Ascending aorta (tissue), 2 donors: ENCODE results near the gene GSTO2. TPM values are rescaled to one million over a fixed set of nuclear protein-coding genes. Genes with fewer than 3 reads are reported as not detected.

Experiments used
- DNase-seq, 2 donors: peaks; one replicate each; pipeline ENCODE4 v3.0.0-alpha.2; 2019; ENCODE audit warnings: low spot score in 2 of 2
- H3K27ac ChIP-seq, 2 donors: fragments of 200-600 bp; sonication (generic); one replicate each; pipeline ENCODE4 v1.5.1; 2016 to 2017; ENCODE audit warnings: mild to moderate bottlenecking in 1 of 2
- H3K27me3 ChIP-seq: fragments of 200-600 bp; sonication (generic); one replicate; pipeline ENCODE4 v1.5.1; 2017
- H3K36me3 ChIP-seq, 2 donors: fragments of 200-600 bp; sonication (generic); one replicate each; pipeline ENCODE4 v1.5.1; 2016
- H3K4me1 ChIP-seq, 2 donors: fragments of 200-600 bp; sonication (generic); one replicate each; pipeline ENCODE4 v1.5.1; 2016 to 2017; ENCODE audit warnings: mild to moderate bottlenecking in 1 of 2
- H3K4me3 ChIP-seq, 2 donors: fragments of 200-600 bp; sonication (generic); one replicate each; pipeline ENCODE4 v1.5.1; 2016 to 2017; ENCODE audit warnings: mild to moderate bottlenecking in 1 of 2
- H3K9me3 ChIP-seq, 2 donors: fragments of 200-600 bp; sonication (generic); one replicate each; pipeline ENCODE4 v1.5.1; 2016
- intact Hi-C: fragments of 100-400 bp; cut with DNase I; formaldehyde crosslinking; loops from one replicate; pipeline ENCODE4 v1.15.1; 2023
- total RNA-seq: library from RNA; depleted of rRNA; stranded (reverse); fragments of >200 nt; gene quantifications from one replicate; pipeline ENCODE4 v1.1.0, GENCODE V29; 2016
- TF ChIP-seq, protein P1 (sequence below), 3 experiments: fragments of 200-600 bp in 2 of 3; fragments of 450-650 bp in 1 of 3; sonication (generic) in 2 of 3; IDR thresholded peaks; one replicate each; pipeline ENCODE4 v1.5.1; 2016 to 2019; ENCODE audit warnings: antibody characterized with exemption in 3 of 3, mild to moderate bottlenecking in 1 of 3, moderate library complexity in 1 of 3

GSTO2 gene
- total RNA-seq, 1 donor from 2014 or later, result not detected

DNA sequence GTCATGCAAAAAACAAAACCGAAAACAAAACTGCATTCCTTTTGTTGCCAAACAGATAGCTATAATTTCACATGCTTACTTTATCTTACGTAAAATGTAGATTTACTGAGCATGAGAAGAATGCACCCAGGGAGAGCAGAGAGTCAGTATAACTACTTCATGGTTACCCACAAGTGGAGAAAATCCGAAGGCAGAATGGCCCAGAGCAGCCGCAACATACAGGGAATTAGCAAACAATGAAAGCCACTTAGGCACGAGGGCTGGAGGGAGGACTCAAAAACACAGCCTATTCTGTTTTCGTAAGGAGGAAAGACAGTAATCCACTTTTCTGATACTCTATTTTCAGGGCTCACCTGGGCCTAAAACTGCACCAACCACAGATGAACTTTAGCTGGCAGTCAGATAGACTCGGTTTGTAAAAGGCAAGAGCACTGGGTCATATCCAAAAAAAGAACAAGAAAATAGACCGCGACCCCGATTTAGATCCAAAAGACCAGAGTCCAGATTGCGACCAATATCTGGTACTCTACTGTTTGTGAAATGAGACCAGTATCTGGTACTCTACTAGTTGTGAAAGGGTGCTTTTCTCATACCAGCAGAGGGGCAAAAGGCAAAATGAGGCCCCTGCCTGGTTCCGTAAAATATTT is 68.0 kb downstream of the GSTO2 start:
- intact Hi-C loops, result loop anchor here (5.0 kb wide), 1 partner anchor 215 kb away; the partner anchor contains the start of gene SFR1
- Histone ChIP-seq H3K9me3 (no peaks in the 10 kb centered on the region), H3K4me3 (peak overlapping the region; percentile 63 to 86), H3K36me3 (peaks cover 0 to 6% of the 10 kb centered on the region in 2 donors), H3K4me1 (peaks cover 6 to 52% of the 10 kb centered on the region in 2 donors), H3K27me3 (no peaks in the 10 kb centered on the region), H3K27ac (peak overlapping the region; percentile 92 to 98)
- TF ChIP-seq, protein P1, sequence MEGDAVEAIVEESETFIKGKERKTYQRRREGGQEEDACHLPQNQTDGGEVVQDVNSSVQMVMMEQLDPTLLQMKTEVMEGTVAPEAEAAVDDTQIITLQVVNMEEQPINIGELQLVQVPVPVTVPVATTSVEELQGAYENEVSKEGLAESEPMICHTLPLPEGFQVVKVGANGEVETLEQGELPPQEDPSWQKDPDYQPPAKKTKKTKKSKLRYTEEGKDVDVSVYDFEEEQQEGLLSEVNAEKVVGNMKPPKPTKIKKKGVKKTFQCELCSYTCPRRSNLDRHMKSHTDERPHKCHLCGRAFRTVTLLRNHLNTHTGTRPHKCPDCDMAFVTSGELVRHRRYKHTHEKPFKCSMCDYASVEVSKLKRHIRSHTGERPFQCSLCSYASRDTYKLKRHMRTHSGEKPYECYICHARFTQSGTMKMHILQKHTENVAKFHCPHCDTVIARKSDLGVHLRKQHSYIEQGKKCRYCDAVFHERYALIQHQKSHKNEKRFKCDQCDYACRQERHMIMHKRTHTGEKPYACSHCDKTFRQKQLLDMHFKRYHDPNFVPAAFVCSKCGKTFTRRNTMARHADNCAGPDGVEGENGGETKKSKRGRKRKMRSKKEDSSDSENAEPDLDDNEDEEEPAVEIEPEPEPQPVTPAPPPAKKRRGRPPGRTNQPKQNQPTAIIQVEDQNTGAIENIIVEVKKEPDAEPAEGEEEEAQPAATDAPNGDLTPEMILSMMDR (IDR thresholded peaks at IDR 0.05), result no peak
- DNase-seq, result no peak

DNA sequence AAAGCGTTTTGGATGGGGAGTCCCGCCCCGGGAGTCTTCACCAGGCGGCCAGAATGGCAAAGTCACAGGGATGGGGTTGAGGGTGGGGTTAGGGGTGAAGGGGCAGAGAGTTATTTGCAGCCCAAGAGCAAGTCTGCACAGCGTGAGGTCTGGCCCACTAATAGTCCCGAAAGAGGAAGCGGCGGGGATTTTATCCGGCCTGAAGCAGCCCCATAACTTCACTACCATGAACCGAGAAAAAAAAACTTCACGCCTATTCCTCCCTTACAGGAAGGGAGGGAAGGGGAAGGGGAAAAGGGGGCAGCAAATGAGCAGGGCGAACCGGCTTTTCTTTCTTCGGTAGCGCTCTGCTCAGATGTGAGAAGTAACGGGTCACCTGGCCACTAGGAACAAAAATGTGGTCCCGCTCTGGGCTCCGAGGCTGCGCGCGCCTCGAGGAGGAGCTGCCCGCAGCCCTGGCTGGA is 68.6 kb downstream of the GSTO2 start:
- H3K4me3 ChIP-seq, result peak overlapping the region; percentile 63 to 86
- no peaks in the 10 kb centered on the region for H3K9me3 ChIP-seq
- peak in 1 of 2 donors; percentile 71 for DNase-seq
- TF ChIP-seq, protein P1 (IDR thresholded peaks at IDR 0.05), result no peak
- no peaks in the 10 kb centered on the region for H3K27me3 ChIP-seq
- H3K27ac ChIP-seq, result peak overlapping the region; percentile 92 to 98
- intact Hi-C loops, result loop anchor here (5.0 kb wide), 1 partner anchor 215 kb away; the partner anchor contains the start of gene SFR1
- H3K36me3 ChIP-seq, result peaks cover 0 to 6% of the 10 kb centered on the region in 2 donors
- peaks cover 6 to 45% of the 10 kb centered on the region in 2 donors for H3K4me1 ChIP-seq

DNA sequence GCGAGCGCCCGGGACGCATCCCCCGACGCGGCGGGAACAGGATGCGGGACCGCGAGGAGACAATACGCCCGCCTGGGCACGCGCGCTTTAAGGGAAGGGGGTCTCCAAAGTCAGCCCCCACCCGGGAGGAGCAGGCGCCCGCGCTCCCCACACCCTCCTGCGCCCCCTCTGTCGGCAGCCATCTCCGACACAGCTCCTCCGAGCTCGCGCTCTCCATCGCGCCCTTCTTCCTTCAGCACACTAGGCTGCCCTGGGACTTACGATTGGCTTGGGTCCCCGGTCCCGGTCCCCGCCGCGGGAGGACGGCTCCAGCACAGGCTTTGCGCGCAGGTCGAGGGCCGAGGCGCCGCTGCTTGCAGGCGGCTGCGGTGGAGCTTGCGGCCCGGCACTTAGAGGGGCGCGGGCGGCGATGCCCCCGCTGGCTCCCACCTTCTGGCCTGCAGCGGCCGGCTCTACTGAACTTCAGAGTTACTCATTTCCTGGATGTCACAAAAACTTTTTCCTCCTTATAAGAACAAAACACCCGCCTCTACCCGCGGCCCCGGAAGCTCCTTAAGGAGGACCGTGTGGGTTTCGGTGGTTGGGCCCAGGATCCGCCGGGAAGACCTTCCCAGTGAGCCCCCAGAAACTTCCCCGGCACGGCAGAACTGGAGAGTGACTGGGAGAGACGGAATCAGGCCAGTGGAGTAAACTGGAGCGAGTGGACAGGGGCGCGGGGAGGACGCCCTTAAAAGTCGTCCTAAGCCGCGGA is 69.2 kb downstream of the GSTO2 start, which contains the start of gene ITPRIP:
TSS of gene ITPRIP (minus strand) at position 481 of the 751 bp plus-strand sequence. CDS start 22,414 bp downstream, outside the sequence.
- H3K4me1 ChIP-seq, result peaks cover 6 to 44% of the 10 kb centered on the region in 2 donors
- TF ChIP-seq, protein P1 (IDR thresholded peaks at IDR 0.05), result peak; percentile 7 to 17 (median 12)
- H3K27ac ChIP-seq, result peak within 1 kb of the TSS; percentile 92 to 98
- peaks cover 0 to 6% of the 10 kb centered on the region in 2 donors for H3K36me3 ChIP-seq
- no peaks in the 10 kb centered on the region for H3K27me3 ChIP-seq
- intact Hi-C loops, result loop anchor here (1.0 to 5.0 kb wide), 3 partner anchors 28 to 216 kb away; partner anchors contain the start of gene SFR1
- H3K4me3 ChIP-seq, result peak within 1 kb of the TSS; percentile 63 to 86
- H3K9me3 ChIP-seq, result no peaks in the 10 kb centered on the region
- DNase-seq, result peak; percentile 54 to 89

DNA sequence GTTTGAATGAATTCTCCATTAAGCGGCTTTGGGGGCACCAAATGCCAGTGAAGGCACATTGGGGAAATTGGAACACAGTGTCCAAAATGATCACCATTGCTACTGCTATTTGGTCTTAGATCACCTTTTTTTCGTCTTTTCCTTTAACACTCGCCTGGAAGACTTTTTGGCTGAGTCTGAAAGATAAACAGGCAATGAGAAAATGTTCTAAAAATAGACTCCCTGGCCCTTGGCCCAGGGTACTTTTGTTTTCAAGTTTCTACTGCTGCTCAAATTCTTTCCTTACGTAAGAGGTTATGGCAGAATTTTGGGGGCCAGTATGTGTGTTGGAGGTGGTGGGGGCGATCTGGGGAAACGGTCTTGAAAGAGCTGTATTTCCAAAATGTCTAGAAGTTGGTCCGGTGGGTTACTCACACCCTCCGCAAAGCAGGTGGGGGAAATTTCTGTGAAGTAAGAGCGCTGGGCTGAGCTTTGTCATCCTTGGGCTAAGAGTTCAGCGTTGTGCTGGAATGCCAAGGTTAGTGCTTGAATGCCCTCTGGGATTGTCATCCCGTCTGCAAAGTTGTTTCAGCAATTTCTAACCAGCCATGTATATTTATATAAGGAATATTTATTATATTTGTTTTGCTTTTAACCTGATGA is 70.6 kb downstream of the GSTO2 start:
- peak in 1 of 2 donors; percentile 84 for DNase-seq
- H3K9me3 ChIP-seq, result no peaks in the 10 kb centered on the region
- no peaks in the 10 kb centered on the region for H3K27me3 ChIP-seq
- peak overlapping the region; percentile 92 to 98 for H3K27ac ChIP-seq
- H3K4me1 ChIP-seq, result peaks cover 6 to 30% of the 10 kb centered on the region in 2 donors
- peaks cover 0 to 4% of the 10 kb centered on the region in 2 donors for H3K36me3 ChIP-seq
- H3K4me3 ChIP-seq, result peak overlapping the region; percentile 63 to 86
- intact Hi-C loops, result loop anchor here (1.0 to 5.0 kb wide), 4 partner anchors 9 to 217 kb away; partner anchors contain the start of gene SFR1
- TF ChIP-seq, protein P1 (IDR thresholded peaks at IDR 0.05), result no peak

- TF ChIP-seq, protein P1 (IDR thresholded peaks at IDR 0.05), result no peak
- peak overlapping the region; percentile 63 to 86 for H3K4me3 ChIP-seq
- DNase-seq, result no peak
- no peaks in the 10 kb centered on the region for H3K9me3 ChIP-seq
- peaks cover 6 to 25% of the 10 kb centered on the region in 2 donors for H3K4me1 ChIP-seq
- no peaks in the 10 kb centered on the region for H3K27me3 ChIP-seq
- H3K27ac ChIP-seq, result peak overlapping the region; percentile 92 to 98
- intact Hi-C loops, result loop anchor here (1.0 kb wide), 1 partner anchor 9 kb away; no protein-coding TSS in a partner anchor
- H3K36me3 ChIP-seq, result no peaks in the 10 kb centered on the region
Observed at GRCh38 chr10:104340111-104340526, 71.1 kb downstream of the GSTO2 start.
